ENCODE results near the gene WRAP73. TPM values are rescaled to one million over a fixed set of nuclear protein-coding genes. Genes with fewer than 3 reads are reported as not detected.

WRAP73 gene
- total RNA-seq, 1 donor from 2014 or later, result 15.6 TPM

GRCh38 chr1:3599286-3599811 is 50.6 kb downstream of the WRAP73 start:
- peaks cover 3% of the 10 kb centered on the region for H3K4me1 Mint-ChIP-seq (ENCODE audit: low read depth, unreplicated experiment)
- H3K27ac ChIP-seq (ENCODE audit: low read depth, low read length), result no peak overlapping the region
- no peaks in the 10 kb centered on the region for H4K20me1 ChIP-seq (ENCODE audit: insufficient read depth, low read length)
- H3K4me1 ChIP-seq (ENCODE audit: insufficient read depth, low read length), result peaks cover 4% of the 10 kb centered on the region
- H2AFZ ChIP-seq (ENCODE audit: low read depth, low read length), result no peak overlapping the region
- no peak overlapping the region for H3K4me3 Mint-ChIP-seq (ENCODE audit: unreplicated experiment)
- no peak overlapping the region for H3K27ac Mint-ChIP-seq (ENCODE audit: unreplicated experiment)
- H3K9me3 ChIP-seq (ENCODE audit: insufficient read depth, low read depth, low read length), result no peaks in the 10 kb centered on the region
- H3K27me3 ChIP-seq (ENCODE audit: insufficient read depth, low read length), result peaks cover 2% of the 10 kb centered on the region
- no peak overlapping the region for H3K4me3 ChIP-seq (ENCODE audit: insufficient read depth, low read depth, low read length)
- no peak overlapping the region for H3K4me2 ChIP-seq (ENCODE audit: low read length)
- DNase-seq (ENCODE audit: low read depth), result no peak
- H3K36me3 Mint-ChIP-seq (ENCODE audit: low read depth, unreplicated experiment), result no peaks in the 10 kb centered on the region
- H3K9me3 Mint-ChIP-seq (ENCODE audit: unreplicated experiment), result no peaks in the 10 kb centered on the region
- H3K27me3 Mint-ChIP-seq (ENCODE audit: low read depth, unreplicated experiment), result peaks cover 12% of the 10 kb centered on the region
- FAIRE-seq, result no peak
- no peaks in the 10 kb centered on the region for H3K36me3 ChIP-seq (ENCODE audit: insufficient read depth, low read length)
- H3K79me2 ChIP-seq (ENCODE audit: insufficient read depth, low read length), result no peaks in the 10 kb centered on the region
- TF ChIP-seq EZH2 (IDR thresholded peaks at IDR 0.05; ENCODE audit: insufficient read depth, low read length), result no peak
- TF ChIP-seq CTCF (IDR thresholded peaks at IDR 0.05; ENCODE audit: insufficient read depth, low read depth, low read length), result no peak
- no peak overlapping the region for H3K9ac ChIP-seq (ENCODE audit: low read length)

GRCh38 chr1:3598522-3599285 is 51.2 kb downstream of the WRAP73 start:
- Mint-ChIP-seq H3K27me3 (ENCODE audit: low read depth, unreplicated experiment) (peaks cover 12% of the 10 kb centered on the region), H3K36me3 (ENCODE audit: low read depth, unreplicated experiment) (no peaks in the 10 kb centered on the region), H3K9me3 (ENCODE audit: unreplicated experiment) (no peaks in the 10 kb centered on the region), H3K4me1 (ENCODE audit: low read depth, unreplicated experiment) (peaks cover 3% of the 10 kb centered on the region), H3K27ac (ENCODE audit: unreplicated experiment) (no peak overlapping the region), H3K4me3 (ENCODE audit: unreplicated experiment) (no peak overlapping the region)
- Histone ChIP-seq H3K27me3 (ENCODE audit: insufficient read depth, low read length) (peaks cover 2% of the 10 kb centered on the region), H3K27ac (ENCODE audit: low read depth, low read length) (no peak overlapping the region), H3K79me2 (ENCODE audit: insufficient read depth, low read length) (no peaks in the 10 kb centered on the region), H3K9ac (ENCODE audit: low read length) (no peak overlapping the region), H3K4me2 (ENCODE audit: low read length) (no peak overlapping the region), H3K36me3 (ENCODE audit: insufficient read depth, low read length) (no peaks in the 10 kb centered on the region), H3K4me1 (ENCODE audit: insufficient read depth, low read length) (peaks cover 4% of the 10 kb centered on the region), H2AFZ (ENCODE audit: low read depth, low read length) (no peak overlapping the region), H3K4me3 (ENCODE audit: insufficient read depth, low read depth, low read length) (no peak overlapping the region), H3K9me3 (ENCODE audit: insufficient read depth, low read depth, low read length) (no peaks in the 10 kb centered on the region), H4K20me1 (ENCODE audit: insufficient read depth, low read length) (no peaks in the 10 kb centered on the region)
- DNase-seq (ENCODE audit: low read depth) (no peak), FAIRE-seq (no peak)
- TF ChIP-seq CTCF (IDR thresholded peaks at IDR 0.05; ENCODE audit: insufficient read depth, low read depth, low read length) (no peak), EZH2 (IDR thresholded peaks at IDR 0.05; ENCODE audit: insufficient read depth, low read length) (no peak)

- H2AFZ ChIP-seq (ENCODE audit: low read depth, low read length), result no peak overlapping the region
- H4K20me1 ChIP-seq (ENCODE audit: insufficient read depth, low read length), result no peaks in the 10 kb centered on the region
- Mint-ChIP-seq H3K4me1 (ENCODE audit: low read depth, unreplicated experiment) (peaks cover 3% of the 10 kb centered on the region), H3K36me3 (ENCODE audit: low read depth, unreplicated experiment) (no peaks in the 10 kb centered on the region), H3K27ac (ENCODE audit: unreplicated experiment) (no peak overlapping the region), H3K27me3 (ENCODE audit: low read depth, unreplicated experiment) (peaks cover 12% of the 10 kb centered on the region), H3K9me3 (ENCODE audit: unreplicated experiment) (no peaks in the 10 kb centered on the region), H3K4me3 (ENCODE audit: unreplicated experiment) (no peak overlapping the region)
- no peak overlapping the region for H3K4me3 ChIP-seq (ENCODE audit: insufficient read depth, low read depth, low read length)
- DNase-seq (ENCODE audit: low read depth) (no peak), FAIRE-seq (no peak)
- H3K27ac ChIP-seq (ENCODE audit: low read depth, low read length), result no peak overlapping the region
- H3K4me1 ChIP-seq (ENCODE audit: insufficient read depth, low read length), result peaks cover 4% of the 10 kb centered on the region
- H3K27me3 ChIP-seq (ENCODE audit: insufficient read depth, low read length), result peaks cover 2% of the 10 kb centered on the region
- H3K79me2 ChIP-seq (ENCODE audit: insufficient read depth, low read length), result no peaks in the 10 kb centered on the region
- no peak overlapping the region for H3K4me2 ChIP-seq (ENCODE audit: low read length)
- H3K36me3 ChIP-seq (ENCODE audit: insufficient read depth, low read length), result no peaks in the 10 kb centered on the region
- no peak overlapping the region for H3K9ac ChIP-seq (ENCODE audit: low read length)
- TF ChIP-seq CTCF (IDR thresholded peaks at IDR 0.05; ENCODE audit: insufficient read depth, low read depth, low read length), result no peak
- no peak for TF ChIP-seq EZH2 (IDR thresholded peaks at IDR 0.05; ENCODE audit: insufficient read depth, low read length)
- no peaks in the 10 kb centered on the region for H3K9me3 ChIP-seq (ENCODE audit: insufficient read depth, low read depth, low read length)
These were observed 51.8 kb downstream of the WRAP73 start for GRCh38 chr1:3598051-3598491.
